HEK293 (cell line): ENCODE results near the gene CALHM4.

ENCODE experiments used
- CTCF ChIP-seq: fragments of 450-650 bp; formaldehyde crosslinking; IDR thresholded peaks from 2 replicates; pipeline ENCODE4 v1.5.1; 2016; ENCODE audit warnings: missing biosample characterization, missing genetic modification characterization
- EGR2 ChIP-seq: fragments of 450-650 bp; formaldehyde crosslinking; IDR thresholded peaks from 2 replicates; pipeline ENCODE4 v1.5.1; 2016; ENCODE audit warnings: low read depth, missing biosample characterization, missing genetic modification characterization
- ZBTB1 ChIP-seq: fragments of 450-650 bp; formaldehyde crosslinking; IDR thresholded peaks from 2 replicates; pipeline ENCODE4 v1.5.1; 2016; ENCODE audit warnings: missing biosample characterization, missing genetic modification characterization
- ZBTB48 ChIP-seq: fragments of 450-650 bp; formaldehyde crosslinking; IDR thresholded peaks from 2 replicates; pipeline ENCODE4 v1.5.1; 2016; ENCODE audit warnings: missing biosample characterization, missing genetic modification characterization
- ZFP69B ChIP-seq: fragments of 450-650 bp; formaldehyde crosslinking; IDR thresholded peaks from 2 replicates; pipeline ENCODE4 v1.5.1; 2016; ENCODE audit warnings: missing biosample characterization, missing genetic modification characterization
- ZIC2 ChIP-seq: fragments of 450-650 bp; formaldehyde crosslinking; IDR thresholded peaks from 2 replicates; pipeline ENCODE4 v1.5.1; 2016; ENCODE audit warnings: missing biosample characterization, missing genetic modification characterization
- ZNF239 ChIP-seq: fragments of 450-650 bp; formaldehyde crosslinking; IDR thresholded peaks from 2 replicates; pipeline ENCODE4 v1.5.1; 2016; ENCODE audit warnings: missing biosample characterization, missing genetic modification characterization
- ZNF24 ChIP-seq: fragments of 450-650 bp; formaldehyde crosslinking; IDR thresholded peaks from 2 replicates; pipeline ENCODE4 v1.5.1; 2016; ENCODE audit warnings: missing biosample characterization, missing genetic modification characterization
- ZNF292 ChIP-seq: fragments of 450-650 bp; formaldehyde crosslinking; IDR thresholded peaks from 2 replicates; pipeline ENCODE4 v1.5.1; 2016; ENCODE audit warnings: low read depth, missing biosample characterization, missing genetic modification characterization, borderline replicate concordance
- ZNF843 ChIP-seq: fragments of 450-650 bp; formaldehyde crosslinking; IDR thresholded peaks from 2 replicates; pipeline ENCODE4 v1.5.1; 2016; ENCODE audit warnings: missing biosample characterization, missing genetic modification characterization
- ZSCAN30 ChIP-seq: fragments of 450-650 bp; IDR thresholded peaks from 2 replicates; pipeline ENCODE4 v1.5.1; 2018; ENCODE audit warnings: missing biosample characterization, mild to moderate bottlenecking, missing genetic modification characterization, moderate library complexity
- TF ChIP-seq, protein P1 (sequence below): fragments of 450-650 bp; formaldehyde crosslinking; IDR thresholded peaks from 2 replicates; pipeline ENCODE4 v1.5.1; 2016; ENCODE audit warnings: missing biosample characterization, missing genetic modification characterization
- TF ChIP-seq, protein P2 (sequence below): fragments of 450-650 bp; formaldehyde crosslinking; conservative IDR thresholded peaks from 2 replicates; pipeline ENCODE4 v1.5.1; 2016; ENCODE audit warnings: low read depth, missing biosample characterization, missing genetic modification characterization

GRCh38 chr6:116528780-116529179, 24.8 kb upstream of the CALHM4 start:
- TF ChIP-seq ZSCAN30 (tag by site-specific recombination): no peak
- no peak for TF ChIP-seq EGR2 (tag by site-specific recombination)
- TF ChIP-seq ZBTB48 (tag by site-specific recombination): no peak
- TF ChIP-seq CTCF (tag by site-specific recombination): no peak
- TF ChIP-seq ZBTB1: no peak
- TF ChIP-seq ZIC2 (tag by site-specific recombination): no peak
- TF ChIP-seq ZNF292 (tag by site-specific recombination): no peak
- no peak for TF ChIP-seq ZNF239 (tag by site-specific recombination)
- TF ChIP-seq, protein P1, sequence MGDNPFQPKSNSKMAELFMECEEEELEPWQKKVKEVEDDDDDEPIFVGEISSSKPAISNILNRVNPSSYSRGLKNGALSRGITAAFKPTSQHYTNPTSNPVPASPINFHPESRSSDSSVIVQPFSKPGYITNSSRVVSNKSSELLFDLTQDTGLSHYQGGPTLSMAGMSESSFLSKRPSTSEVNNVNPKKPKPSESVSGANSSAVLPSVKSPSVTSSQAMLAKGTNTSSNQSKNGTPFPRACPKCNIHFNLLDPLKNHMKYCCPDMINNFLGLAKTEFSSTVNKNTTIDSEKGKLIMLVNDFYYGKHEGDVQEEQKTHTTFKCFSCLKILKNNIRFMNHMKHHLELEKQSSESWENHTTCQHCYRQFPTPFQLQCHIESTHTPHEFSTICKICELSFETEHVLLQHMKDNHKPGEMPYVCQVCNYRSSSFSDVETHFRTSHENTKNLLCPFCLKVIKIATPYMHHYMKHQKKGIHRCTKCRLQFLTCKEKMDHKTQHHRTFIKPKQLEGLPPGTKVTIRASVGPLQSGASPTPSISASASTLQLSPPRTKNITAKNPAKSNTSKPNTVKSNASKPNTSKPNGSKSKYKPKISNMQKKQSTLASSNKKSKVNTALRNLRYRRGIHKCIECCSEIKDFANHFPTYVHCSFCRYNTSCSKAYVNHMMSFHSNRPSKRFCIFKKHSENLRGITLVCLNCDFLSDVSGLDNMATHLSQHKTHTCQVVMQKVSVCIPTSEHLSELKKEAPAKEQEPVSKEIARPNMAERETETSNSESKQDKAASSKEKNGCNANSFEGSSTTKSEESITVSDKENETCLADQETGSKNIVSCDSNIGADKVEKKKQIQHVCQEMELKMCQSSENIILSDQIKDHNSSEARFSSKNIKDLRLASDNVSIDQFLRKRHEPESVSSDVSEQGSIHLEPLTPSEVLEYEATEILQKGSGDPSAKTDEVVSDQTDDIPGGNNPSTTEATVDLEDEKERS: no peak
- TF ChIP-seq ZNF843: no peak
- no peak for TF ChIP-seq ZNF24 (tag by site-specific recombination)
- no peak for TF ChIP-seq ZFP69B
- TF ChIP-seq, protein P2, sequence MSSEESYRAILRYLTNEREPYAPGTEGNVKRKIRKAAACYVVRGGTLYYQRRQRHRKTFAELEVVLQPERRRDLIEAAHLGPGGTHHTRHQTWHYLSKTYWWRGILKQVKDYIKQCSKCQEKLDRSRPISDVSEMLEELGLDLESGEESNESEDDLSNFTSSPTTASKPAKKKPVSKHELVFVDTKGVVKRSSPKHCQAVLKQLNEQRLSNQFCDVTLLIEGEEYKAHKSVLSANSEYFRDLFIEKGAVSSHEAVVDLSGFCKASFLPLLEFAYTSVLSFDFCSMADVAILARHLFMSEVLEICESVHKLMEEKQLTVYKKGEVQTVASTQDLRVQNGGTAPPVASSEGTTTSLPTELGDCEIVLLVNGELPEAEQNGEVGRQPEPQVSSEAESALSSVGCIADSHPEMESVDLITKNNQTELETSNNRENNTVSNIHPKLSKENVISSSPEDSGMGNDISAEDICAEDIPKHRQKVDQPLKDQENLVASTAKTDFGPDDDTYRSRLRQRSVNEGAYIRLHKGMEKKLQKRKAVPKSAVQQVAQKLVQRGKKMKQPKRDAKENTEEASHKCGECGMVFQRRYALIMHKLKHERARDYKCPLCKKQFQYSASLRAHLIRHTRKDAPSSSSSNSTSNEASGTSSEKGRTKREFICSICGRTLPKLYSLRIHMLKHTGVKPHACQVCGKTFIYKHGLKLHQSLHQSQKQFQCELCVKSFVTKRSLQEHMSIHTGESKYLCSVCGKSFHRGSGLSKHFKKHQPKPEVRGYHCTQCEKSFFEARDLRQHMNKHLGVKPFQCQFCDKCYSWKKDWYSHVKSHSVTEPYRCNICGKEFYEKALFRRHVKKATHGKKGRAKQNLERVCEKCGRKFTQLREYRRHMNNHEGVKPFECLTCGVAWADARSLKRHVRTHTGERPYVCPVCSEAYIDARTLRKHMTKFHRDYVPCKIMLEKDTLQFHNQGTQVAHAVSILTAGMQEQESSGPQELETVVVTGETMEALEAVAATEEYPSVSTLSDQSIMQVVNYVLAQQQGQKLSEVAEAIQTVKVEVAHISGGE (tag by site-specific recombination): no peak
